Measurements from ENCODE around the gene CXCR3. TPM values are rescaled to one million over a fixed set of nuclear protein-coding genes. Genes with fewer than 3 reads are reported as not detected.

Gene CXCR3
- total and polyA plus RNA-seq, 10 of the 15 experiments (the other 5 are each of a cell fraction or from before 2014, with no cell fraction given) = 1.4 to 48.2 (median 15.7) TPM

GRCh38 chrX:71659959-71660358 is 41.6 kb upstream of the CXCR3 start:
- FAIRE-seq (no peak), DNase-seq (ENCODE audit: low read depth, low spot score) (no peak), ATAC-seq (no peak)
- Histone ChIP-seq H3K9ac (ENCODE audit: control insufficient read depth, insufficient read depth, low read length) (no peak overlapping the region), H4K20me1 (ENCODE audit: control insufficient read depth, insufficient read depth) (no peaks in the 10 kb centered on the region), H3K4me2 (ENCODE audit: control insufficient read depth, insufficient read depth) (no peak overlapping the region), H3K79me2 (ENCODE audit: control insufficient read depth, insufficient read depth, low read length) (no peaks in the 10 kb centered on the region), H3K27ac (ENCODE audit: control insufficient read depth, insufficient read depth) (no peak overlapping the region), H3K9me3 (replicated peaks; ENCODE audit: control insufficient read depth, insufficient read depth, low read length) (no peaks in the 10 kb centered on the region), H2AFZ (ENCODE audit: control insufficient read depth, low read depth, low read length) (no peak overlapping the region), H3K27me3 (replicated peaks in 1 of 2; ENCODE audit: control insufficient read depth in 2 of 2, insufficient read depth in 2 of 2, low read length in 1 of 2) (no peaks in the 10 kb centered on the region), H3K36me3 (ENCODE audit: control insufficient read depth in 2 of 2, insufficient read depth in 2 of 2, low read length in 1 of 2) (no peaks in the 10 kb centered on the region), H3K4me1 (ENCODE audit: control insufficient read depth, insufficient read depth, low read length) (peaks cover 5% of the 10 kb centered on the region), H3K4me3 (no peak overlapping the region)
- ChIA-PET SMC1A (ENCODE audit: uncharacterized antibody, unreplicated experiment) (no interaction called here), POLR2A (no interaction called here), RAD21 (ENCODE audit: unreplicated experiment) (no interaction called here), CTCF (no interaction called here)
- intact Hi-C loops (cut with micrococcal nuclease; ENCODE audit: unreplicated experiment) (no loop called here), in situ Hi-C loops (cut with MboI) (loop anchor here (25.0 kb wide), 2 partner anchors 202 to 873 kb away; no protein-coding TSS in a partner anchor)
- TF ChIP-seq MAX (IDR thresholded peaks at IDR 0.05; ENCODE audit: low read depth, low read length) (no peak), ZNF384 (IDR thresholded peaks at IDR 0.05; ENCODE audit: borderline replicate concordance, low read depth, low read length) (no peak)
- no TSS peak for BruUV-seq (replicated peaks)
- 89% methylated on average over 4 of the region's 6 CpGs for WGBS (ENCODE audit: insufficient coverage, insufficient replicate concordance, low lambda C conversion rate, missing lambda C conversion rate)

GRCh38 chrX:71659342-71659741 is 41.0 kb upstream of the CXCR3 start:
- POLR2A ChIA-PET = no interaction called here
- Histone ChIP-seq H4K20me1 (ENCODE audit: control insufficient read depth, insufficient read depth) (no peaks in the 10 kb centered on the region), H3K9me3 (replicated peaks; ENCODE audit: control insufficient read depth, insufficient read depth, low read length) (no peaks in the 10 kb centered on the region), H3K9ac (ENCODE audit: control insufficient read depth, insufficient read depth, low read length) (no peak overlapping the region), H3K4me2 (ENCODE audit: control insufficient read depth, insufficient read depth) (no peak overlapping the region), H3K27ac (ENCODE audit: control insufficient read depth, insufficient read depth) (no peak overlapping the region), H3K27me3 (replicated peaks in 1 of 2; ENCODE audit: control insufficient read depth in 2 of 2, insufficient read depth in 2 of 2, low read length in 1 of 2) (no peaks in the 10 kb centered on the region), H3K4me1 (ENCODE audit: control insufficient read depth, insufficient read depth, low read length) (peaks cover 5% of the 10 kb centered on the region), H3K4me3 (no peak overlapping the region), H2AFZ (ENCODE audit: control insufficient read depth, low read depth, low read length) (no peak overlapping the region), H3K36me3 (ENCODE audit: control insufficient read depth in 2 of 2, insufficient read depth in 2 of 2, low read length in 1 of 2) (no peaks in the 10 kb centered on the region), H3K79me2 (ENCODE audit: control insufficient read depth, insufficient read depth, low read length) (no peaks in the 10 kb centered on the region)
- FAIRE-seq (no peak), ATAC-seq (no peak), DNase-seq (ENCODE audit: low read depth, low spot score) (no peak)
- RAD21 ChIA-PET (ENCODE audit: unreplicated experiment) = no interaction called here
- intact Hi-C loops (cut with micrococcal nuclease; ENCODE audit: unreplicated experiment) = no loop called here
- SMC1A ChIA-PET (ENCODE audit: uncharacterized antibody, unreplicated experiment) = no interaction called here
- CTCF ChIA-PET = no interaction called here
- in situ Hi-C loops (cut with MboI) = loop anchor here (25.0 kb wide), 2 partner anchors 203 to 872 kb away; no protein-coding TSS in a partner anchor
- TF ChIP-seq MAX (IDR thresholded peaks at IDR 0.05; ENCODE audit: low read depth, low read length) (no peak), REST (IDR thresholded peaks at IDR 0.05; ENCODE audit: low read depth, low read length) (no peak), CREM (IDR thresholded peaks at IDR 0.05; ENCODE audit: low read depth) (no peak), RELA (IDR thresholded peaks at IDR 0.05; ENCODE audit: borderline replicate concordance, partially characterized antibody) (no peak), NFYB (IDR thresholded peaks at IDR 0.05; ENCODE audit: insufficient read depth, low read depth, low read length) (no peak), JUND (IDR thresholded peaks at IDR 0.05; ENCODE audit: low read depth, low read length) (no peak), SRF (IDR thresholded peaks at IDR 0.05; ENCODE audit: low read depth in 2 of 2, low read length in 2 of 2) (no peak), CBX5 (IDR thresholded peaks at IDR 0.05; ENCODE audit: low read depth) (no peak)
- WGBS (ENCODE audit: insufficient coverage, insufficient replicate concordance, low lambda C conversion rate, missing lambda C conversion rate) = 45% methylated on average over 3 of the region's 3 CpGs
- BruUV-seq (replicated peaks) = no TSS peak
